PFSK-1 (cell line): Measurements from ENCODE around the gene PPP2R5C.
A peak's percentile ranks its signal among the peaks of the same experiment; 100 is the strongest.

Source experiments
- FOXP2 ChIP-seq: optimal IDR thresholded peaks from 2 replicates; pipeline ENCODE3; 2011; ENCODE audit warnings: borderline replicate concordance, control low read depth, inconsistent platforms; ENCODE audit not compliant: insufficient read depth; ENCODE audit errors: extremely low read length, extremely low read depth
- POLR2AphosphoS5 ChIP-seq: IDR thresholded peaks from 2 replicates; pipeline ENCODE4 v1.6.1; 2012; ENCODE audit warnings: low read depth, mild to moderate bottlenecking, control low read depth, low read length, moderate library complexity
- SIN3A ChIP-seq: IDR thresholded peaks from 2 replicates; pipeline ENCODE4 v1.6.1; 2012; ENCODE audit warnings: mild to moderate bottlenecking, low read length, moderate library complexity, borderline replicate concordance; ENCODE audit not compliant: insufficient read depth
- TAF1 ChIP-seq: IDR thresholded peaks from 2 replicates; pipeline ENCODE4 v1.6.1; 2012; ENCODE audit warnings: low read length, control low read depth, borderline replicate concordance; ENCODE audit not compliant: insufficient read depth
- TF ChIP-seq, protein P1 (sequence below), 2 experiments: IDR thresholded peaks; 2 replicates each; pipeline versions ENCODE4 v1.6.1 to v1.8.0; 2011 to 2012; ENCODE audit warnings: low read depth in 2 of 2, low read length in 2 of 2, control low read depth in 1 of 2, inconsistent platforms in 1 of 2, mild to moderate bottlenecking in 1 of 2, moderate library complexity in 1 of 2; ENCODE audit not compliant: insufficient read depth in 1 of 2

The PPP2R5C gene

DNA sequence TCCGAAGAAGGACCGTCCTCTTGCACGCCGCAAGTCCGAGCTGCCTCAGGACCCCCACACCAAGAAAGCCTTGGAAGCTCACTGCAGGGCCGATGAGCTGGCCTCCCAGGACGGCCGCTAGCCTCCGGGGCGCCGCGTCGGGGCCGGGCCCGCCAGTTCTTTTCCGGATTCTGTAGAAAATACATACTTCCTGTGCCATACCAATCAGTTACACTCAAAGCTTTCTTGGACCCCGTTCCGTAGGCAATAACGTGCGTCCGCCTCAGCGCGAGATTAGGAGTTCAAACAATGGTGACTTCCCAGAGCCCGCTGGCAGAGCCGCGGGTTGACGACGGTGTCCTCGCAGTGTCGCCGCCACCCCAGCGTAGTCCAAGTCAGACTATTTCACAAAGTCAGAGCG lies 163.6 kb downstream of the PPP2R5C start:
- TF ChIP-seq SIN3A (no peak), TAF1 (no peak)

DNA sequence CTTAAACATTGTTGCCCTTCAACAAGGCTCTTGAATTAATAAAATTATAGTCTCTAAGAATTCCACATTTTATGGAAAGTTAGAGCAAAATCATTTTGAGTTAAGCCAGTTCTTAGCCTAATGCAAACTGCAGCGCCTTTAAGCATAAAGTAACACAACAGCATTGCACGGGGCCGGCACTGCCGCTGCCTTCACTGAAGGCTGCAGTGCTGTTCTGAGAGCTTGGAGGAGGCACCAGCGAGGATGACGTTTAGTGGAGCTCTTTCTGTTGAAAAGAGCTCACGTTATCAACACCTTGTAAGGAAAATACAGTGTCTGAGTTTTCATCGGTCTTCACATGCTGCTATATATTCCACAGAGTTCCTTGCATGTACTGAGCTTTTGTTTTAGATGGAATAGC lies 164.6 kb downstream of the PPP2R5C start:
- TF ChIP-seq POLR2AphosphoS5 (no peak), SIN3A (no peak), FOXP2 (no peak), TAF1 (no peak)
- TF ChIP-seq, protein P1, sequence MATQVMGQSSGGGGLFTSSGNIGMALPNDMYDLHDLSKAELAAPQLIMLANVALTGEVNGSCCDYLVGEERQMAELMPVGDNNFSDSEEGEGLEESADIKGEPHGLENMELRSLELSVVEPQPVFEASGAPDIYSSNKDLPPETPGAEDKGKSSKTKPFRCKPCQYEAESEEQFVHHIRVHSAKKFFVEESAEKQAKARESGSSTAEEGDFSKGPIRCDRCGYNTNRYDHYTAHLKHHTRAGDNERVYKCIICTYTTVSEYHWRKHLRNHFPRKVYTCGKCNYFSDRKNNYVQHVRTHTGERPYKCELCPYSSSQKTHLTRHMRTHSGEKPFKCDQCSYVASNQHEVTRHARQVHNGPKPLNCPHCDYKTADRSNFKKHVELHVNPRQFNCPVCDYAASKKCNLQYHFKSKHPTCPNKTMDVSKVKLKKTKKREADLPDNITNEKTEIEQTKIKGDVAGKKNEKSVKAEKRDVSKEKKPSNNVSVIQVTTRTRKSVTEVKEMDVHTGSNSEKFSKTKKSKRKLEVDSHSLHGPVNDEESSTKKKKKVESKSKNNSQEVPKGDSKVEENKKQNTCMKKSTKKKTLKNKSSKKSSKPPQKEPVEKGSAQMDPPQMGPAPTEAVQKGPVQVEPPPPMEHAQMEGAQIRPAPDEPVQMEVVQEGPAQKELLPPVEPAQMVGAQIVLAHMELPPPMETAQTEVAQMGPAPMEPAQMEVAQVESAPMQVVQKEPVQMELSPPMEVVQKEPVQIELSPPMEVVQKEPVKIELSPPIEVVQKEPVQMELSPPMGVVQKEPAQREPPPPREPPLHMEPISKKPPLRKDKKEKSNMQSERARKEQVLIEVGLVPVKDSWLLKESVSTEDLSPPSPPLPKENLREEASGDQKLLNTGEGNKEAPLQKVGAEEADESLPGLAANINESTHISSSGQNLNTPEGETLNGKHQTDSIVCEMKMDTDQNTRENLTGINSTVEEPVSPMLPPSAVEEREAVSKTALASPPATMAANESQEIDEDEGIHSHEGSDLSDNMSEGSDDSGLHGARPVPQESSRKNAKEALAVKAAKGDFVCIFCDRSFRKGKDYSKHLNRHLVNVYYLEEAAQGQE (IDR thresholded peaks at IDR 0.05; ENCODE audit: insufficient read depth in 1 of 2, low read depth in 2 of 2, low read length in 2 of 2), result no peak

DNA sequence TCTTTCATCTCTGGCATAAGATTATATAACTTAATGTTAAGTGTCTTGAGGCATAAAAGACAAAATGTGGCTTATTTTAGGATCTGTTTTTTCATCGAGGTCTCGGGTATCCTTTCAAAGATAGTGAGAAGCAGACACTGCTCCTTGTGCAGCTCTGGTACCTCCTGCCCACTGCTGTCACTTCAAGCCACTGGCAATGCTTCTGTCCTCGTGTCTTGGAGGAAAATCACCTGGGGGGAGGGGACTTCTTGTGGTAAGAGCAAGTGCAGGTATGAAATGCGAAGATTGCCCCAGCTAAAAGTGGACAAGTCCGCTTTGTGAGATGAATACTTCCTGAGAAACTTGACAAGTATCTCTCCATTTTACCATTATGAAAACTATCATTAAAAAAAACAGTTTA lies 165.1 kb downstream of the PPP2R5C start:
- TF ChIP-seq, protein P1 (IDR thresholded peaks at IDR 0.05; ENCODE audit: insufficient read depth in 1 of 2, low read depth in 2 of 2, low read length in 2 of 2), result no peak
- TF ChIP-seq SIN3A, result no peak
- no peak for TF ChIP-seq POLR2AphosphoS5
- no peak for TF ChIP-seq TAF1
- TF ChIP-seq FOXP2, result no peak

DNA sequence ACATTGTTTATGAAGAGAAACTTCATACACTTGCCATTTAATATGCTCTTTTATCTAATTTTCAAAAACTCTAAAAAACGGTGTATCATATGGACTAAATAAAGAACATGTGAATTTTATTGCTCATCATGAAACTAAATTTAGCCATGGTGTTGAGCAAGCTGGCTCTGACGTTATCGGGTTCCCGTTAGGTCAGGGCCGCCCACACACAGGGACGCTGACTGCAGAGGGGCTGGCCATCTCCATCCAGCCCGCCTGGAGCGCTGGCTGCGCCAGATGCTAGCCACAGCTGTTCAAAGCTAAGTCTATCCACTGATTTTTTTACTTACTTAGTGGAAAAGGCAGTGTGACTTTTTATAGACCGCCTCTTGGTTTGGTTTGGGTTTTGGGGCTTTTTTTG lies 166.3 kb downstream of the PPP2R5C start:
- TF ChIP-seq, protein P1 (IDR thresholded peaks at IDR 0.05; ENCODE audit: insufficient read depth in 1 of 2, low read depth in 2 of 2, low read length in 2 of 2), result no peak
- peak; percentile 69 for TF ChIP-seq FOXP2

DNA sequence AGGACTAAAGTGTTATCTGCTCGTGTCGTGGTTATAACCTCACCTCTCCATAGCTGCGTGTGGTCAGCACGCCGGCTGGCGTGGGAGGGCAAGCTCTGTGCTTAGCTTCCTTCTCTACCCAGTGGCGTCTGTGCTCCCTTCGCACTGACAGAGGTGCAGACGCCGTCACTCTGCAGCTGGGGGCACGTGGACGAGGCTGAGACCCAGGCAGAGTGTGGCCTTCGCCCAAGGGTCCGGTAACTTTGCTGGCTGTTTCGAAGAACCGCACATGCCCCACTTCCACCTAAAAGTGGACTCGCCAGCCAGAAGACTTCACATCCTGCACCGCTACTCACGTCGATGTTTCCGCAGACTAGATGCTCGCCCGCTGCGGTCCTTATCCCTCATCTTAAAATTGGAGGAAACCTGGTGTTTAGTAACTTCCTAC lies 166.9 kb downstream of the PPP2R5C start:
- TF ChIP-seq TAF1 (no peak), SIN3A (no peak), POLR2AphosphoS5 (no peak), FOXP2 (no peak)
- TF ChIP-seq, protein P1 (IDR thresholded peaks at IDR 0.05; ENCODE audit: insufficient read depth in 1 of 2, low read depth in 2 of 2, low read length in 2 of 2), result no peak
